H1 (cell line): ENCODE results near the gene BTBD1. TPM values are rescaled to one million over a fixed set of nuclear protein-coding genes. Genes with fewer than 3 reads are reported as not detected.

ENCODE experiments used
- ASH2L ChIP-seq: fragments of 200-600, 300-600 bp; sonication (generic); IDR thresholded peaks from one replicate; pipeline ENCODE4 v1.7.1; 2017; ENCODE audit warnings: low read length
- CHD7 ChIP-seq: fragments of 300-600 bp; sonication (generic); IDR thresholded peaks from 2 replicates; pipeline ENCODE4 v1.7.1; 2012; ENCODE audit warnings: low read length, moderate library complexity, mild to moderate bottlenecking, inconsistent platforms; ENCODE audit not compliant: insufficient replicate concordance
- KDM1A ChIP-seq: fragments of 200-600, 300-600 bp; sonication (generic); IDR thresholded peaks from 2 replicates; pipeline ENCODE4 v1.7.1; 2016; ENCODE audit warnings: mild to moderate bottlenecking, low read length, borderline replicate concordance
- polyA plus RNA-seq, 7 experiments: library from polyadenylated mRNA; depleted of rRNA in 3 of 7; stranded (reverse) in 5 of 7; unstranded in 2 of 7; fragments of >200 nt in 5 of 7; fragments of 200-250 nt in 2 of 7; gene quantifications; 1 replicate in 5 of 7; 2 replicates in 1 of 7; 4 replicates in 1 of 7; pipeline versions ENCODE4 v1.2.1 to v1.2.3, GENCODE V29; 2011 to 2013; ENCODE audit warnings: missing spikeins in 2 of 7, mixed read lengths in 2 of 7
- total RNA-seq: library from RNA; stranded (reverse); fragmentation: NEBNext Ultra II Directional; extraction: Animal tissue kit (Norgen Biotek cat#: 25700); gene quantifications from 2 replicates; pipeline ENCODE4 v1.2.1, GENCODE V29; 2021

The BTBD1 gene
- total and polyA plus RNA-seq, 2 of the 8 experiments (the other 6 are each of a cell fraction or from before 2014, with no cell fraction given), result 18.6 to 39.5 TPM

- TF ChIP-seq CHD7 (no peak), KDM1A (no peak), ASH2L (no peak)
These were observed 20.4 kb downstream of the BTBD1 start (continued) for GRCh38 chr15:83046558-83047127.
